ENCODE results near the gene KCNMA1. TPM values are rescaled to one million over a fixed set of nuclear protein-coding genes. Genes with fewer than 3 reads are reported as not detected.

KCNMA1 gene
- total RNA-seq, 1 experiment from 2014 or later, result 0.49 TPM

GRCh38 chr10:77070346-77070745, 567.3 kb downstream of the KCNMA1 start:
- peaks cover 45% of the 10 kb centered on the region for H3K27me3 ChIP-seq (ENCODE audit: insufficient read depth, low read length)
- no peaks in the 10 kb centered on the region for H4K20me1 ChIP-seq (ENCODE audit: insufficient read depth)
- BruUV-seq (replicated peaks), result no TSS peak
- no peak for TF ChIP-seq REST (IDR thresholded peaks at IDR 0.05; ENCODE audit: low read depth)
- no peak for TF ChIP-seq RAD21 (IDR thresholded peaks at IDR 0.05; ENCODE audit: low read depth)
- TF ChIP-seq TCF7L2 (IDR thresholded peaks at IDR 0.05; ENCODE audit: borderline replicate concordance, extremely low read depth, insufficient read depth, insufficient read length), result no peak
- no peak for TF ChIP-seq SRF (IDR thresholded peaks at IDR 0.05; ENCODE audit: low read depth)
- TF ChIP-seq CBX3 (IDR thresholded peaks at IDR 0.05; ENCODE audit: low read depth), result no peak
- TF ChIP-seq ATF3 (IDR thresholded peaks at IDR 0.05), result no peak
- TF ChIP-seq ZFX (IDR thresholded peaks at IDR 0.05), result no peak
- no peak for TF ChIP-seq FOSL1 (IDR thresholded peaks at IDR 0.05; ENCODE audit: low read depth)
- TF ChIP-seq ZBTB33 (IDR thresholded peaks at IDR 0.05; ENCODE audit: extremely low read depth, insufficient replicate concordance, low read length), result no peak
- TF ChIP-seq YY1 (IDR thresholded peaks at IDR 0.05; ENCODE audit: extremely low read depth, insufficient replicate concordance, low read depth, low read length), result no peak
- no peak for TF ChIP-seq ELF1 (IDR thresholded peaks at IDR 0.05; ENCODE audit: borderline replicate concordance, low read depth)
- TF ChIP-seq CEBPB (IDR thresholded peaks at IDR 0.05; ENCODE audit: low read depth), result no peak
- H3K4me3 ChIP-seq (replicated peaks in 1 of 2; ENCODE audit: low read depth in 1 of 2, low read length in 2 of 2), result no peak overlapping the region
- H3K79me2 ChIP-seq (ENCODE audit: insufficient read depth, low read length), result no peaks in the 10 kb centered on the region
- ChIA-PET RAD21 (ENCODE audit: low non-redundant PET in 1 of 2, low total read pairs in 2 of 2, uncharacterized antibody in 2 of 2, unreplicated experiment in 2 of 2) (no interaction called here), POLR2A (no interaction called here), CTCF (no interaction called here)
- H2AFZ ChIP-seq (ENCODE audit: low read depth, low read length, poor library complexity, severe bottlenecking), result no peak overlapping the region
- H3K27ac ChIP-seq (ENCODE audit: low read depth, low read length), result no peak overlapping the region
- H3K9me3 ChIP-seq (ENCODE audit: control insufficient read depth in 1 of 2, insufficient read depth in 1 of 2, low read depth in 1 of 2, low read length in 2 of 2), result no peaks in the 10 kb centered on the region
- no peaks in the 10 kb centered on the region; a peak in 1 of 4 replicates for H3K36me3 ChIP-seq (ENCODE audit: control insufficient read depth in 1 of 2, insufficient read depth in 2 of 2, low read length in 2 of 2)
- H3K4me1 ChIP-seq (ENCODE audit: control insufficient read depth in 1 of 2, insufficient read depth in 2 of 2, low read length in 2 of 2), result no peaks in the 10 kb centered on the region
- ATAC-seq (no peak), DNase-seq (ENCODE audit: low read depth, low spot score) (no peak)
- intact Hi-C loops (cut with micrococcal nuclease), result no loop called here
- no peak overlapping the region for H3K9ac ChIP-seq (ENCODE audit: low read length)
- no peaks in the 10 kb centered on the region for H3K9me2 ChIP-seq (ENCODE audit: insufficient read depth)
- H3K4me2 ChIP-seq (ENCODE audit: low read length), result no peak overlapping the region

Data from HCT116 (cell line).